H1 (cell line): Measurements from ENCODE around the gene MTF1.

ENCODE experiments used
- BRCA1 ChIP-seq: IDR thresholded peaks from 2 replicates; pipeline ENCODE4 v1.6.1; 2012; ENCODE audit warnings: low read depth, low read length, improper control_type of control experiment
- CBX8 ChIP-seq: fragments of 300-800, 300-1000 bp; sonication (generic); IDR thresholded peaks from 2 replicates; pipeline ENCODE4 v1.7.1; 2016; ENCODE audit warnings: low read depth, low read length, borderline replicate concordance
- EGR1 ChIP-seq: IDR thresholded peaks from 2 replicates; pipeline ENCODE4 v1.6.1; 2011; ENCODE audit warnings: low read depth, low read length, borderline replicate concordance
- EZH2 ChIP-seq: fragments of 200-600 bp; sonication (generic); IDR thresholded peaks from 2 replicates; pipeline ENCODE4 v1.7.1; 2012; ENCODE audit warnings: low read depth, mild to moderate bottlenecking, moderate library complexity, low read length, inconsistent platforms; ENCODE audit not compliant: severe bottlenecking
- PHF8 ChIP-seq: fragments of 200-600 bp; sonication (generic); conservative IDR thresholded peaks from 2 replicates; pipeline ENCODE4 v1.7.1; 2012; ENCODE audit warnings: low read depth, mild to moderate bottlenecking, inconsistent platforms, low read length, moderate library complexity
- POLR2AphosphoS5 ChIP-seq: IDR thresholded peaks from 2 replicates; pipeline ENCODE4 v1.6.1; 2011; ENCODE audit warnings: low read depth, low read length
- SP1 ChIP-seq: IDR thresholded peaks from 2 replicates; pipeline ENCODE4 v1.6.1; 2011; ENCODE audit warnings: low read depth, low read length
- SUZ12 ChIP-seq: fragments of 200-600 bp; sonication (generic); IDR thresholded peaks from 2 replicates; pipeline ENCODE4 v1.6.1; 2012; ENCODE audit warnings: mild to moderate bottlenecking, inconsistent platforms, low read length, moderate library complexity, mixed read lengths
- TF ChIP-seq, protein P1 (sequence below), 3 experiments: IDR thresholded peaks; 1 replicate in 2 of 3; 2 replicates in 1 of 3; pipeline versions ENCODE4 v1.5.1 to v1.6.1; 2011; ENCODE audit warnings: low read length in 3 of 3, mild to moderate bottlenecking in 3 of 3, inconsistent platforms in 2 of 3, low read depth in 1 of 3, moderate library complexity in 1 of 3; ENCODE audit not compliant: insufficient read depth in 1 of 3; ENCODE audit errors: control extremely low read depth in 1 of 3

DNA sequence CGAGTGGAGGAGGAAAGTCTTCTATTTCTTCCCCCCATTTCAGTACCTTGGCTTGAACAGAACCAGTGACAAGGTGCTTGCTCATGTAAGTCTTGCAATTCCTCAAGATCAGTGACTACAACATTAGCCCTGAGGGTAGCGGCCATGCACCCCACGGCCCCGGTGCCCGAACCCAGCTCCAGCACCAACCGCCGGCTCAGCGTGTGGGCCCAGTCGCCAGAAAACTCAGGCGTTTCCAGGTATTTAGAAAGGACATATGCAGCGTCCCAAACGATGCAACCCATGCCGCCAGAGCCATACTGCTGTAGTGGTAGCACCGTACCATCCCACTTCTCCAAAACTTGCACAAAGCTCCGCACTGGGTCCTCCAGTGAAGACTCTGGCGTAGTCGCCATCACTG is 76.9 kb downstream of the MTF1 start:
- TF ChIP-seq EZH2 (no peak), PHF8 (no peak), BRCA1 (no peak), SP1 (no peak), EGR1 (no peak), POLR2AphosphoS5 (no peak), CBX8 (no peak), SUZ12 (no peak)
- TF ChIP-seq, protein P1, sequence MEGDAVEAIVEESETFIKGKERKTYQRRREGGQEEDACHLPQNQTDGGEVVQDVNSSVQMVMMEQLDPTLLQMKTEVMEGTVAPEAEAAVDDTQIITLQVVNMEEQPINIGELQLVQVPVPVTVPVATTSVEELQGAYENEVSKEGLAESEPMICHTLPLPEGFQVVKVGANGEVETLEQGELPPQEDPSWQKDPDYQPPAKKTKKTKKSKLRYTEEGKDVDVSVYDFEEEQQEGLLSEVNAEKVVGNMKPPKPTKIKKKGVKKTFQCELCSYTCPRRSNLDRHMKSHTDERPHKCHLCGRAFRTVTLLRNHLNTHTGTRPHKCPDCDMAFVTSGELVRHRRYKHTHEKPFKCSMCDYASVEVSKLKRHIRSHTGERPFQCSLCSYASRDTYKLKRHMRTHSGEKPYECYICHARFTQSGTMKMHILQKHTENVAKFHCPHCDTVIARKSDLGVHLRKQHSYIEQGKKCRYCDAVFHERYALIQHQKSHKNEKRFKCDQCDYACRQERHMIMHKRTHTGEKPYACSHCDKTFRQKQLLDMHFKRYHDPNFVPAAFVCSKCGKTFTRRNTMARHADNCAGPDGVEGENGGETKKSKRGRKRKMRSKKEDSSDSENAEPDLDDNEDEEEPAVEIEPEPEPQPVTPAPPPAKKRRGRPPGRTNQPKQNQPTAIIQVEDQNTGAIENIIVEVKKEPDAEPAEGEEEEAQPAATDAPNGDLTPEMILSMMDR (IDR thresholded peaks at IDR 0.05; ENCODE audit: control extremely low read depth in 1 of 3, insufficient read depth in 1 of 3, low read depth in 1 of 3, low read length in 3 of 3), result no peak
